ENCODE measurements around the gene MAP2K6. TPM values are rescaled to one million over a fixed set of nuclear protein-coding genes. Genes with fewer than 3 reads are reported as not detected.

Gene MAP2K6
- total RNA-seq, 8 experiments from 2014 or later, result 6.1 to 22.5 (median 15.1) TPM

GRCh38 chr17:69588827-69589239 lies 174.3 kb downstream of the MAP2K6 start:
- ATAC-seq (replicated peaks in 6 of 8), result no peak
- 60 to 100% (median 74%) methylated on average over 1 to 5 of the region's 5 CpGs; no CpG with 5 or more reads in 2 of the 10 experiments for WGBS, 10 experiments
- Histone ChIP-seq H3K4me1 (replicated peaks in 1 of 2) (no peaks in the 10 kb centered on the region), H3K27ac (no peak overlapping the region), H3K4me3 (no peak overlapping the region)
- in situ Hi-C loops (cut with MboI; ENCODE audit: low pct_unique_long_range_greater_than_20kb in 2 of 9, low sequenced_read_pairs in 9 of 9, unreplicated experiment in 9 of 9), result loop anchor here in 3 of 9 experiments (25.0 kb wide), 2 partner anchors 548 to 573 kb away; partner anchors contain the start of gene KCNJ2 (in 1 of the 3)

DNA sequence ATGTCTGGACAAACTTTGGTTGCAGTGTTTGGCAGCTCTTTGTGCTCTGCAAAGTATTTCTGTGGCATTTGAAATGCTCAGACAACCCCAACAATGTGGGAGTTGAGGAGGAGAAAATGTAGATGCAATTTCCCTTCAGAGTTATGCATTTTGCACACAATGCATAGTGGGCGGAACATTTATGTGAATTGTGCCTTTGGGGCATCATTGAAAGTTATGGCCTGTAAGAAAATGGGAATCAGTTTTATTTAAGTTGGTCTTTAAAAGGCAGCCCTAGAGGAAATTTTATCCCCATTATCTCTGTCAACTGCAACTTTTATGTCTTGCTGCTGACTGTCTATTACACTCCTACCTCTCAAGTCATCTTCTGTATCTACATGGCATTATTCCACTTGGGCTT lies 176.2 kb downstream of the MAP2K6 start:
- ATAC-seq (replicated peaks in 6 of 8), result peak in 3 of 8 experiments; percentile 80 to 99 (median 93)
- no peak overlapping the region for H3K27ac ChIP-seq
- no peak overlapping the region for H3K4me3 ChIP-seq
- 0 to 100% (median 100%) methylated on average over 1 of the region's 1 CpG; no CpG with 5 or more reads in 2 of the 10 experiments for WGBS, 10 experiments
- no peaks in the 10 kb centered on the region for H3K4me1 ChIP-seq (replicated peaks in 1 of 2)
- in situ Hi-C loops (cut with MboI; ENCODE audit: low pct_unique_long_range_greater_than_20kb in 2 of 9, low sequenced_read_pairs in 9 of 9, unreplicated experiment in 9 of 9), result loop anchor here in 3 of 9 experiments (25.0 kb wide), 2 partner anchors 547 to 572 kb away; partner anchors contain the start of gene KCNJ2 (in 1 of the 3)

GRCh38 chr17:69592692-69593350 lies 178.3 kb downstream of the MAP2K6 start:
- Histone ChIP-seq H3K4me1 (replicated peaks in 1 of 2) (no peaks in the 10 kb centered on the region), H3K4me3 (no peak overlapping the region), H3K27ac (no peak overlapping the region)
- in situ Hi-C loops (cut with MboI; ENCODE audit: low pct_unique_long_range_greater_than_20kb in 2 of 9, low sequenced_read_pairs in 9 of 9, unreplicated experiment in 9 of 9), result loop anchor here in 3 of 9 experiments (25.0 kb wide), 2 partner anchors 544 to 569 kb away; partner anchors contain the start of gene KCNJ2 (in 1 of the 3)
- 17 to 86% (median 57%) methylated on average over 1 to 3 of the region's 3 CpGs for WGBS, 10 experiments
- ATAC-seq (replicated peaks in 6 of 8), result no peak

DNA sequence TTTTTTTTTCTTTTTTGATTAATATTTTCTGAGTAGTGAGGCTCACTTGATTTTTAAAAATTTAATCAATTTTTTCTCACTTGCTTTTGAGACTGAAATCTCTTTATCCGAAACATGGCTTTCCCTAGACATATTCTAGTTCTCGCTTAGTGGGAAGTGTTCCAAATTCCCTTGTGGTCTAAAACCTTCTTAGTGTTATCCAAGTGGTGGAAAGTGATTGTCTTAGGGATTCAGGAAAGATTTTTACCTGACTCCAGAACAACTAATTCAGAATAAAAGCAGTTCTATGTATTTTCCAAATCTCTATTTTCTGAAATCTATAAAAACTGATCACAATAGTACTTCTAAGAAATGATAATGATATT lies 178.8 kb downstream of the MAP2K6 start:
- in situ Hi-C loops (cut with MboI; ENCODE audit: low pct_unique_long_range_greater_than_20kb in 2 of 9, low sequenced_read_pairs in 9 of 9, unreplicated experiment in 9 of 9), result loop anchor here in 3 of 9 experiments (25.0 kb wide), 2 partner anchors 544 to 569 kb away; partner anchors contain the start of gene KCNJ2 (in 1 of the 3)
- Histone ChIP-seq H3K4me1 (replicated peaks in 1 of 2) (no peaks in the 10 kb centered on the region), H3K27ac (no peak overlapping the region), H3K4me3 (no peak overlapping the region)
- ATAC-seq (replicated peaks in 6 of 8), result no peak
- 80 to 100% (median 100%) methylated on average over 1 to 2 of the region's 2 CpGs for WGBS, 10 experiments

GRCh38 chr17:69593716-69594115 lies 179.2 kb downstream of the MAP2K6 start:
- Histone ChIP-seq H3K27ac (no peak overlapping the region), H3K4me3 (no peak overlapping the region), H3K4me1 (replicated peaks in 1 of 2) (no peaks in the 10 kb centered on the region)
- no peak for ATAC-seq (replicated peaks in 6 of 8)
- in situ Hi-C loops (cut with MboI; ENCODE audit: low pct_unique_long_range_greater_than_20kb in 2 of 9, low sequenced_read_pairs in 9 of 9, unreplicated experiment in 9 of 9), result loop anchor here in 3 of 9 experiments (25.0 kb wide), 2 partner anchors 544 to 569 kb away; partner anchors contain the start of gene KCNJ2 (in 1 of the 3)
- 67 to 100% (median 91%) methylated on average over 1 to 2 of the region's 2 CpGs; no CpG with 5 or more reads in 2 of the 10 experiments for WGBS, 10 experiments

- 33 to 100% (median 65%) methylated on average over 1 to 4 of the region's 4 CpGs; no CpG with 5 or more reads in 1 of the 10 experiments for WGBS, 10 experiments
- no peak for ATAC-seq (replicated peaks in 6 of 8)
- Histone ChIP-seq H3K4me1 (replicated peaks in 1 of 2) (no peaks in the 10 kb centered on the region), H3K27ac (no peak overlapping the region), H3K4me3 (no peak overlapping the region)
- in situ Hi-C loops (cut with MboI; ENCODE audit: low pct_unique_long_range_greater_than_20kb in 2 of 9, low sequenced_read_pairs in 9 of 9, unreplicated experiment in 9 of 9), result loop anchor here in 3 of 9 experiments (25.0 kb wide), 2 partner anchors 543 to 568 kb away; partner anchors contain the start of gene KCNJ2 (in 1 of the 3)
These were observed 180.1 kb downstream of the MAP2K6 start for GRCh38 chr17:69594641-69595040.

- no peak for ATAC-seq (replicated peaks in 6 of 8)
- in situ Hi-C loops (cut with MboI; ENCODE audit: low pct_unique_long_range_greater_than_20kb in 2 of 9, low sequenced_read_pairs in 9 of 9, unreplicated experiment in 9 of 9), result loop anchor here in 3 of 9 experiments (25.0 kb wide), 2 partner anchors 541 to 566 kb away; partner anchors contain the start of gene KCNJ2 (in 1 of the 3)
- WGBS, 10 experiments, result 30 to 100% (median 85%) methylated on average over 1 to 5 of the region's 9 CpGs; no CpG with 5 or more reads in 1 of the 10 experiments
- Histone ChIP-seq H3K4me3 (no peak overlapping the region), H3K4me1 (replicated peaks in 1 of 2) (no peaks in the 10 kb centered on the region), H3K27ac (no peak overlapping the region)
These were observed 181.6 kb downstream of the MAP2K6 start for GRCh38 chr17:69596141-69596540.

- ATAC-seq (replicated peaks in 6 of 8), result peak in 2 of 8 experiments; percentile 61 to 85
- in situ Hi-C loops (cut with MboI; ENCODE audit: low pct_unique_long_range_greater_than_20kb in 2 of 9, low sequenced_read_pairs in 9 of 9, unreplicated experiment in 9 of 9), result loop anchor here in 3 of 9 experiments (25.0 kb wide), 2 partner anchors 539 to 564 kb away; partner anchors contain the start of gene KCNJ2 (in 1 of the 3)
- 63 to 100% (median 88%) methylated on average over 1 to 7 of the region's 7 CpGs for WGBS, 10 experiments
- no peak overlapping the region for H3K4me3 ChIP-seq
- H3K27ac ChIP-seq, result no peak overlapping the region
- no peaks in the 10 kb centered on the region for H3K4me1 ChIP-seq (replicated peaks in 1 of 2)
These were observed 183.6 kb downstream of the MAP2K6 start for GRCh38 chr17:69597898-69598692.

DNA sequence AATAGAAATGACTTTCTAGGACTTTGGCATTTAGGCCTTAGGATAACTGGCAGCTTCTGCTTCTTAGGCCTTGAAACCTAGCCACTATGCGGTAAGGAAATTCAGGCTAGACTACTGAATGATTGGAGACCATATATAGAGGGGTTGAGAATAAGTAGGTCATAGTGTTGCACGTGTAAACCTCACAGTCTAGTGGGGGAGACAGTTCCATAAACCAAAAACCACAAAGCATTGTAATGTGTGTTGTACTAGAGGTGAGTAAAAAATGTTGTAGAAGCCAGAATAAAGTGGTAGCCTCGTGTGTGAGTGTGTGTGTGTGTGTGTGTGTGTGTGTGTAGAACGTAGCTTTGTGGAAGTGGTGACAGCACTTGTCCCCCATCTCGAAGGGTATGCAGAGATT lies 188.5 kb downstream of the MAP2K6 start:
- in situ Hi-C loops (cut with MboI; ENCODE audit: low pct_unique_long_range_greater_than_20kb in 2 of 9, low sequenced_read_pairs in 9 of 9, unreplicated experiment in 9 of 9), result no loop called here
- WGBS, 10 experiments, result 15 to 100% (median 78%) methylated on average over 1 to 4 of the region's 5 CpGs; no CpG with 5 or more reads in 2 of the 10 experiments
- Histone ChIP-seq H3K27ac (no peak overlapping the region), H3K4me3 (no peak overlapping the region), H3K4me1 (replicated peaks in 1 of 2) (peaks cover 5 to 6% of the 10 kb centered on the region in 2 donors)
- no peak for ATAC-seq (replicated peaks in 6 of 8)

Other genes starting within 250 kb of the MAP2K6 start
- 10 to 100 TPM in 1 of 8 experiments, 1 to 10 TPM in 3, under 1 TPM in 4; 0.16 to 10.5 (median 1.2) TPM for gene ABCA10, start 185.9 kb upstream of the MAP2K6 start, total RNA-seq
- gene ABCA5, start 87.6 kb upstream of the MAP2K6 start, total RNA-seq, result 10 to 100 TPM in 7 of 8 experiments, 1 to 10 TPM in 1; 7.3 to 60.2 (median 27.0) TPM